HepG2 (cell line): Measurements from ENCODE around the gene BRI3BP. TPM values are rescaled to one million over a fixed set of nuclear protein-coding genes. Genes with fewer than 3 reads are reported as not detected.

Experiments
- CBX1 ChIP-seq: IDR thresholded peaks from one replicate; pipeline ENCODE4 v1.6.1; 2016; ENCODE audit warnings: antibody characterized with exemption, low read depth
- CC2D1A ChIP-seq: sonication (generic); formaldehyde crosslinking; IDR thresholded peaks from 2 replicates; pipeline ENCODE4 v1.8.1; 2023; ENCODE audit warnings: mild to moderate bottlenecking, missing genetic modification reagents
- CTCF ChIP-seq: sonication (generic); formaldehyde crosslinking; IDR thresholded peaks from 2 replicates; pipeline ENCODE4 v1.5.0; 2020; ENCODE audit warnings: mild to moderate bottlenecking, missing genetic modification reagents, moderate library complexity
- ELF4 ChIP-seq: sonication (generic); formaldehyde crosslinking; IDR thresholded peaks from 2 replicates; pipeline ENCODE4 v1.5.0; 2020; ENCODE audit warnings: missing genetic modification reagents, mild to moderate bottlenecking, moderate library complexity, borderline replicate concordance
- ETS1 ChIP-seq: sonication (generic); formaldehyde crosslinking; IDR thresholded peaks from 2 replicates; pipeline ENCODE4 v1.4.0; 2020; ENCODE audit warnings: missing genetic modification reagents
- FOSL2 ChIP-seq: sonication (generic); formaldehyde crosslinking; IDR thresholded peaks from 2 replicates; pipeline ENCODE4 v1.4.0; 2020; ENCODE audit warnings: missing genetic modification reagents
- HDAC1 ChIP-seq: sonication (generic); formaldehyde crosslinking; IDR thresholded peaks from 2 replicates; pipeline ENCODE4 v1.5.1; 2020; ENCODE audit warnings: mild to moderate bottlenecking, missing genetic modification reagents
- NCOA5 ChIP-seq: sonication (generic); formaldehyde crosslinking; IDR thresholded peaks from 2 replicates; pipeline ENCODE4 v1.4.0; 2020; ENCODE audit warnings: missing genetic modification reagents
- PHB2 ChIP-seq: fragments of 450-650 bp; IDR thresholded peaks from 2 replicates; pipeline ENCODE4 v1.6.1; 2018; ENCODE audit not compliant: partially characterized antibody
- PLRG1 ChIP-seq: fragments of 450-650 bp; conservative IDR thresholded peaks from 2 replicates; pipeline ENCODE4 v1.6.1; 2016
- RARA ChIP-seq: IDR thresholded peaks from 2 replicates; pipeline ENCODE4 v1.6.1; 2016; ENCODE audit warnings: missing genetic modification reagents, missing compliant biosample characterization
- RBM39 ChIP-seq: fragments of 200-400 bp; formaldehyde crosslinking; IDR thresholded peaks from one replicate; pipeline ENCODE4 v1.6.1; 2018; ENCODE audit warnings: antibody characterized with exemption, mild to moderate bottlenecking, low read depth, low read length; ENCODE audit not compliant: poor library complexity, severe bottlenecking
- REPIN1 ChIP-seq: sonication (generic); formaldehyde crosslinking; IDR thresholded peaks from 2 replicates; pipeline ENCODE4 v1.8.0; 2022; ENCODE audit warnings: missing genetic modification reagents, low read depth, mild to moderate bottlenecking, borderline replicate concordance
- RORA ChIP-seq: sonication (generic); formaldehyde crosslinking; IDR thresholded peaks from 2 replicates; pipeline ENCODE4 v1.5.0; 2020; ENCODE audit warnings: mild to moderate bottlenecking, missing genetic modification reagents, moderate library complexity
- TEF ChIP-seq: sonication (generic); formaldehyde crosslinking; IDR thresholded peaks from 2 replicates; pipeline ENCODE4 v1.5.0; 2020; ENCODE audit warnings: missing genetic modification reagents
- TIGD3 ChIP-seq: sonication (generic); formaldehyde crosslinking; IDR thresholded peaks from 2 replicates; pipeline ENCODE4 v1.5.1; 2020; ENCODE audit warnings: mild to moderate bottlenecking, missing genetic modification reagents, borderline replicate concordance
- ZNF3 ChIP-seq: IDR thresholded peaks from 2 replicates; pipeline ENCODE4 v1.7.0; 2017; ENCODE audit warnings: inconsistent platforms
- ZNF333 ChIP-seq: sonication (generic); formaldehyde crosslinking; IDR thresholded peaks from 2 replicates; pipeline ENCODE4 v1.4.0; 2020; ENCODE audit warnings: mild to moderate bottlenecking, missing genetic modification reagents, borderline replicate concordance
- ZNF557 ChIP-seq: sonication (generic); formaldehyde crosslinking; IDR thresholded peaks from 2 replicates; pipeline ENCODE4 v1.4.0; 2020; ENCODE audit warnings: missing genetic modification reagents
- ZNF576 ChIP-seq: sonication (generic); formaldehyde crosslinking; IDR thresholded peaks from 2 replicates; pipeline ENCODE4 v1.4.0; 2020; ENCODE audit warnings: mild to moderate bottlenecking, missing genetic modification reagents
- ZNF782 ChIP-seq: sonication (generic); formaldehyde crosslinking; IDR thresholded peaks from 2 replicates; pipeline ENCODE4 v1.4.0; 2020; ENCODE audit warnings: missing genetic modification reagents, mild to moderate bottlenecking, borderline replicate concordance
- ZNF883 ChIP-seq: sonication (generic); formaldehyde crosslinking; IDR thresholded peaks from 2 replicates; pipeline ENCODE4 v1.5.1; 2020; ENCODE audit warnings: mild to moderate bottlenecking, missing genetic modification reagents; ENCODE audit errors: not compliant biosample characterization
- polyA plus RNA-seq, 8 experiments: library from polyadenylated mRNA; depleted of rRNA in 3 of 8; stranded (reverse) in 7 of 8; unstranded in 1 of 8; fragments of >200 nt; fragmentation: Illumina TruSeq in 4 of 8; extraction: Trizol in 4 of 8; gene quantifications; 2 replicates each; pipeline versions ENCODE4 v1.2.1 to v1.2.3, GENCODE V29; 2011 to 2016; ENCODE audit warnings: low read depth in 4 of 8, missing spikeins in 1 of 8, mixed read lengths in 1 of 8; ENCODE audit not compliant: insufficient read depth in 1 of 8
- total RNA-seq, 5 experiments: library from RNA; depleted of rRNA; stranded (reverse); fragments of >200 nt; fragmentation: Illumina TruSeq; extraction: Trizol; gene quantifications; 2 replicates each; pipeline ENCODE4 v1.2.3, GENCODE V29; 2016; ENCODE audit warnings: low read depth in 1 of 5
- TF ChIP-seq, protein P1 (sequence below): sonication (generic); formaldehyde crosslinking; IDR thresholded peaks from 2 replicates; pipeline ENCODE4 v1.5.0; 2020; ENCODE audit warnings: missing genetic modification reagents
- TF ChIP-seq, protein P2 (sequence below): sonication (generic); formaldehyde crosslinking; IDR thresholded peaks from 2 replicates; pipeline ENCODE4 v1.5.0; 2020; ENCODE audit warnings: missing genetic modification reagents
- TF ChIP-seq, protein P3 (sequence below): sonication (generic); formaldehyde crosslinking; IDR thresholded peaks from 2 replicates; pipeline ENCODE4 v1.4.0; 2020; ENCODE audit warnings: missing genetic modification reagents

BRI3BP gene
- total and polyA plus RNA-seq, 2 of the 13 experiments (the other 11 are each of a cell fraction or from before 2014, with no cell fraction given): 7.5 to 21.1 TPM

- TF ChIP-seq TIGD3 (CRISPR knock-in tag) (no peak), ZNF883 (no peak), ZNF333 (no peak), REPIN1 (no peak), ZNF557 (CRISPR knock-in tag) (no peak), RORA (no peak), CTCF (CRISPR knock-in tag) (no peak), ZNF576 (CRISPR knock-in tag) (no peak), ZNF3 (CRISPR knock-in tag) (no peak), ZNF782 (no peak), FOSL2 (no peak), RARA (no peak), PHB2 (no peak), HDAC1 (no peak), ELF4 (CRISPR knock-in tag) (no peak), ETS1 (CRISPR knock-in tag) (no peak), NCOA5 (CRISPR knock-in tag) (no peak), RBM39 (no peak), CC2D1A (no peak), CBX1 (no peak), TEF (no peak), PLRG1 (no peak)
- TF ChIP-seq, protein P1, sequence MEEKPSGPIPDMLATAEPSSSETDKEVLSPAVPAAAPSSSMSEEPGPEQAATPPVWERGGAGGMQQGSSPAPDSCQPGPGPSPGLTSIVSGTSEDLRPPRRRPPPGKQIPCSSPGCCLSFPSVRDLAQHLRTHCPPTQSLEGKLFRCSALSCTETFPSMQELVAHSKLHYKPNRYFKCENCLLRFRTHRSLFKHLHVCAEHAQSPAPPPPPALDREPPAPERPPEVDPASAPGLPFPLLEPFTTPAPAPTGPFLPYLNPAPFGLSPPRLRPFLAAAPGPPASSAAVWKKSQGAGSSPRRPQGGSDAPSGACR: no peak
- TF ChIP-seq, protein P2, sequence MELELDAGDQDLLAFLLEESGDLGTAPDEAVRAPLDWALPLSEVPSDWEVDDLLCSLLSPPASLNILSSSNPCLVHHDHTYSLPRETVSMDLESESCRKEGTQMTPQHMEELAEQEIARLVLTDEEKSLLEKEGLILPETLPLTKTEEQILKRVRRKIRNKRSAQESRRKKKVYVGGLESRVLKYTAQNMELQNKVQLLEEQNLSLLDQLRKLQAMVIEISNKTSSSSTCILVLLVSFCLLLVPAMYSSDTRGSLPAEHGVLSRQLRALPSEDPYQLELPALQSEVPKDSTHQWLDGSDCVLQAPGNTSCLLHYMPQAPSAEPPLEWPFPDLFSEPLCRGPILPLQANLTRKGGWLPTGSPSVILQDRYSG (CRISPR knock-in tag): no peak
- TF ChIP-seq, protein P3, sequence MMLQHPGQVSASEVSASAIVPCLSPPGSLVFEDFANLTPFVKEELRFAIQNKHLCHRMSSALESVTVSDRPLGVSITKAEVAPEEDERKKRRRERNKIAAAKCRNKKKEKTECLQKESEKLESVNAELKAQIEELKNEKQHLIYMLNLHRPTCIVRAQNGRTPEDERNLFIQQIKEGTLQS (CRISPR knock-in tag): no peak
Observed at GRCh38 chr12:124994437-124994975, 1.1 kb downstream of the BRI3BP start (continued).
